ENCODE measurements around the gene SRGAP3.

GRCh38 chr3:9059489-9060400 is 189.7 kb downstream of the SRGAP3 start:
- TF ChIP-seq, protein P1, sequence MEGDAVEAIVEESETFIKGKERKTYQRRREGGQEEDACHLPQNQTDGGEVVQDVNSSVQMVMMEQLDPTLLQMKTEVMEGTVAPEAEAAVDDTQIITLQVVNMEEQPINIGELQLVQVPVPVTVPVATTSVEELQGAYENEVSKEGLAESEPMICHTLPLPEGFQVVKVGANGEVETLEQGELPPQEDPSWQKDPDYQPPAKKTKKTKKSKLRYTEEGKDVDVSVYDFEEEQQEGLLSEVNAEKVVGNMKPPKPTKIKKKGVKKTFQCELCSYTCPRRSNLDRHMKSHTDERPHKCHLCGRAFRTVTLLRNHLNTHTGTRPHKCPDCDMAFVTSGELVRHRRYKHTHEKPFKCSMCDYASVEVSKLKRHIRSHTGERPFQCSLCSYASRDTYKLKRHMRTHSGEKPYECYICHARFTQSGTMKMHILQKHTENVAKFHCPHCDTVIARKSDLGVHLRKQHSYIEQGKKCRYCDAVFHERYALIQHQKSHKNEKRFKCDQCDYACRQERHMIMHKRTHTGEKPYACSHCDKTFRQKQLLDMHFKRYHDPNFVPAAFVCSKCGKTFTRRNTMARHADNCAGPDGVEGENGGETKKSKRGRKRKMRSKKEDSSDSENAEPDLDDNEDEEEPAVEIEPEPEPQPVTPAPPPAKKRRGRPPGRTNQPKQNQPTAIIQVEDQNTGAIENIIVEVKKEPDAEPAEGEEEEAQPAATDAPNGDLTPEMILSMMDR (IDR thresholded peaks at IDR 0.05), result no peak
- TF ChIP-seq POLR2A (IDR thresholded peaks at IDR 0.05), result no peak

All from lower leg skin (tissue), 3 donors.